Right renal pelvis (tissue), 4 donors: Measurements from ENCODE around the gene NF2. TPM values are rescaled to one million over a fixed set of nuclear protein-coding genes. Genes with fewer than 3 reads are reported as not detected.
"Not testable (repeated sequence)": the region's sequence is repeated elsewhere in the genome, so short reads cannot be mapped to it uniquely, and the experiment has no call there.

Experiments used
- DNase-seq, 4 donors: peaks; one replicate each; pipeline ENCODE4 v3.0.0-alpha.2; 2013; ENCODE audit warnings: low read depth in 4 of 4, low spot score in 3 of 4, missing footprints in 1 of 4
- polyA plus RNA-seq, 4 donors: library from polyadenylated mRNA; unstranded; fragments of 120-200 nt; gene quantifications; one replicate each; pipeline ENCODE4 v1.2.1, GENCODE V29; 2013; ENCODE audit not compliant: insufficient read length in 4 of 4

The NF2 gene
- 10 to 100 TPM; 24.3 to 30.6 (median 30.1) TPM for polyA plus RNA-seq

GRCh38 chr22:29603358-29604075, at the start of gene NF2:
NF2 (plus strand) TSS chr22:29603633; CDS start chr22:29603999, 366 bp downstream.
- DNase-seq: peak; percentile 95 to 99 (median 98)

- peak in 1 of 4 donors; percentile 30 for DNase-seq
These were observed 48.3 kb upstream of the NF2 start for GRCh38 chr22:29555065-29555644.

GRCh38 chr22:29559030-29559429, 44.4 kb upstream of the NF2 start:
- no peak for DNase-seq

GRCh38 chr22:29559853-29560252, 43.6 kb upstream of the NF2 start:
- no peak for DNase-seq

DNA sequence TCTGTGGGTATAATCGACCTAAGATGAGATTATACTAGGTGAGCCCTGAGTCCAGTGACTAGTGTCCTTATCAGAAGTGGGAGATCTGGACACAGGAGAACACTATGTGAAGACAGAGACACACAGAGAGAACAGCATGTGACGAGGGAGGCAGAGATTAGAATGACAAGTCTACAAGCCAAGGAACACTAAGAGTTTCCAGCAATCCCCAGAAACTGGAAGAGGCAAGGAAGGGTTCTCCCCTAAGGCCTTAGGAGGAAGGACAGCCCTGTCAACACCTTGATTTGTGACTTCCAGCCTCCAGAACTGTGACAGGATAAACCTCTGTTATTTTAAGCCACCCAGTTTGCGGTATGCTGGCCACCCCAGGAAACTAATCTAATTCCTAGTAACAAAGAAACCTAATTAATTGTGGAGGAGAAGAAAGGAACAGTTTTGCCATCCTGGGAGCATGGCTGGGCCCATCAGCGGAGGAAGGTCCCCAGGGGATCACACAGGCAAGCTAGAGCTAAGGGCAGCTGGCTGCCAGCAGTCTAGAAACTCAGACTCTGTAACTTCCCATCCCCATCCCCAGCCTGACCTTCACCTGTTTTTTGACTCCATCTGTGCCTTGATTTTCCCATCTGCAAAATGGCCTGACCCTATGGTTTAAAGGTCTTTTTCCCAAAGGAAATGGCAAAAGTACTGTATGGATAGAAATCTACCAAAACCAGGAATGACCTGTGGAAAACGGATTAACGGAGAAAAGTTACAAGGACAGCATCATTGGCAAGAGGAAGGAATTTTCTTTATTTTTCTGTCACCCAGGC, 39.6 kb upstream of the NF2 start:
- DNase-seq: no peak

DNA sequence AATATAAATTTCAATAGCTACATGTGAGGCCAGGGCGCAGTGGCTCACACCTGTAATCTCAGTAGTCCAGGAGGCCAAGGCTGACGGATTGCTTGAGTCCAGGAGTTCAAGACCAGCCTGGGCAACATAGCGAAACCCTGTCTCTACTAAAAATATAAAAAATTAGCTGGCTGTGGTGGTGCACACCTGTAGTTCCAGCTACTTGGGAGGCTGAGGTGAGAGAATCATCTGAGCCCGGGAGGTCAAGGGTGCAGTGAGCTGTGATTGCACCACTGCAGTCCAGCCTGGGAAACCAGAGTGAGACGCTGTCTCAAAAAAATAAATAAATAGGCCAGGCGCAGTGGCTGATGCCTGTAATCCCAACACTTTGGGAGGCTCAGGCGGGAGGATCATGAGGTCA, 36.9 kb upstream of the NF2 start:
- not testable (repeated sequence) for DNase-seq

GRCh38 chr22:29567338-29567737, 36.1 kb upstream of the NF2 start:
- no peak for DNase-seq

DNA sequence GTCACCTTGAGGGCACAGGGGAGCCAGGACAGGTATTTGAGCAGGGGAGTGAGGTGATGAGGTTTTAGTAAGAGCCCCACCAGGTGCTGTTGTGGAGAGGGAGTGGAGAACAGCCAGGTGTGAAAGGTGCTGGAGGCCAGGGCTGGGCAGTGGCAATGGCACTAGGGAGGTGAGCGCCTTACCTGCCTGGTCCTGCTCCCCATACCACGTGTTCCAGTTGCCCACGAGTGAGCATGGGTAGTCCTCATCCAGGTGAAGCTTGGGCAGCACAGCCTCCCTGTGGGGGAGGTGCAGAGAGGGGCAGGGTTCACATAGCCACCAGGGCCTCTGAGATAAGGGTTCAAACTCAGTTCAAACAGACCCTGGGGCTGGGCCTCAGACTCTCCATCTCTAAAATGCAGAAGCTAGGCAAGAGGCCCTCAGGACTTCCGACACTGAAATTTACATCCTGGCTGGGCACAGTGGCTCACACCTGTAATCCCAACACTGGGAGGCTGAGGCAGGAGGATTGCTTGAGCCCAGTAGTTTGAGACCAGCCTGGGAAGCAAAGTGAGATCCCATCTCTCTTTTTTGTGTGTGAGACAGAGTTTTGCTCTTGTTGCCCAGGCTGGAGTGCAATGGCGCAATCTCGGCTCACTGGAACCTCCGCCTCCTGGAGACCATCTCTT, 34.3 kb upstream of the NF2 start:
- DNase-seq: no peak

- DNase-seq: no peak
These were observed 33.0 kb upstream of the NF2 start for GRCh38 chr22:29570456-29570855.

GRCh38 chr22:29570912-29571549, 32.4 kb upstream of the NF2 start:
- no peak for DNase-seq

DNA sequence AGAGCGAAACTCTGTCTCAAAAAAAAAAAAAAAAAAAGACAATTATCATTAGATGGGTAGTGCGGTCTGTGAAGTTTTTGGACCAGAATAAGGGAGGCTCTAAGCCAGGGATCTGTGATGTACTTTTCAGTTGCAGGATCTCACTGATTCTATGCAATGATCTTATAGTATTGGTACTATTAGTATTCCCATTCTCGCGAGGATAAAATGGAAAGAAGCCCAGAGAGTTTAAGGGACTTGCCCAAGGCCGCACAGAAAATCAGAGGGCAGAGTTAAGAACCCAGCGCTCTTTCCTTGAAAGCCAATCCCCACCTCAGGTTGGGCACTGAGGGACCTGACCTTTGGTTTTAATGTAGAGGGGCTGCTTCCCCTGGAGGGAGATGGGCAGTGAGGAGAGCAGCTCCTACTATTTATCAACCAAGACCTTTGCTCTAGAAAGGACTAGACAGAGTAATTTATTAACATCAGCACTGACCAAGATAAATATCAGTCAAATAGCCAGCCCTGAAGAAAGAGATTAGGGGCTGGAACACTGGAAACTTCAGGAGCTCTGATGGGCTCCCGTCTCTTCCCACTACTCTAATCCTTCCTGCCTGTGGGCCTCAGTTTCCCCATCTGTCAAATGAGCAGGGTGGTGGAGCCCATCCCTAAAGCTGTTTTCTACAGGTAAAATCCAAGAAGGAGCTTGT, 28.5 kb upstream of the NF2 start:
- DNase-seq: no peak

GRCh38 chr22:29578462-29579200, 24.8 kb upstream of the NF2 start:
- DNase-seq: no peak

- DNase-seq: no peak
These were observed 23.1 kb upstream of the NF2 start for GRCh38 chr22:29580200-29580810.

DNA sequence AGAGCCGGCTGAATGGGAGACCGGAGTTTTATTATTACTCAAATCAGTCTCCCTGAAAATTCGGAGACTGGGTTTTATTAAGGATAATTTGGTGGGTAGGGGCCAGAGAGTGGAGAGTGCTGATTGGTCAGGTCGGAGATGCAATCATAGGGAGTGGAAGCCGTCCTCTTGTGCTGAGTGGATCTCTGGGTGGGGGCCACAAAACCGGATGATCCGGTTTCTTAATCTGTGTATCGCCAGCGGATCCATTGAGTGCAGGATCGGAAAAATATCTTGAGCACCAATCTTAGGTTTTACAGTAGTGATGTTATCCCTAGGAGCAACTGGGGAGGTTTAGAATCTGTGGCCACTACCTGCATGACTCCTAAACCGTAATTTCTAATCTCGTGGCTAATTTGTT, 21.6 kb upstream of the NF2 start:
- no peak for DNase-seq

- no peak for DNase-seq
These were observed 18.5 kb upstream of the NF2 start for GRCh38 chr22:29584975-29585374.

- not testable (repeated sequence) for DNase-seq
These were observed 17.2 kb upstream of the NF2 start for GRCh38 chr22:29586193-29586705.

GRCh38 chr22:29587938-29588699, 15.3 kb upstream of the NF2 start:
- DNase-seq: no peak

DNA sequence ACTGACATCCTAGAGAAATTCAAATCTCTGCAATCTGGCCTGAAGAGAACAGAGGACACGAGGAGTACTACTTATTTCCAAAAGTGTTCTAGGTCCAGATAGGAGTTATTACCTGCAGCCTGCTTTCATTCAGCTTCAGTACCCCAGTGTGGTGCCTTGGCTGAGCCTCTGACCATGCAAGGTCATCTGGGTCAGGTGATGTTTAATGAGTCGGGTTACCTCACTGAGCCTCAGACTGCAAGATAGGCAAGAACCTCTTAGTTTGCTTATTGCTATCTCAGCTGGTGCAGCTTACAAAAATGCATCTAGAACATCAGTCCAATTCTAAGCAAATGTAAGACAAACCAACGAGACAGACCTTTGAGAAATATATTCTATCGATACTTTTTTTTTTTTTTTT, 9.5 kb upstream of the NF2 start:
- no peak for DNase-seq
